ENCODE results near the gene FYCO1. TPM values are rescaled to one million over a fixed set of nuclear protein-coding genes. Genes with fewer than 3 reads are reported as not detected.

The FYCO1 gene
- total and polyA plus RNA-seq, 2 experiments from 2014 or later: 7.5 to 23.0 TPM

GRCh38 chr3:45965253-45965652 lies 30.4 kb downstream of the FYCO1 start:
- Histone ChIP-seq H3K4me3 (no peak overlapping the region), H3K27ac (no peak overlapping the region), H3K27me3 (no peaks in the 10 kb centered on the region), H2AFZ (no peak overlapping the region), H3K79me2 (no peaks in the 10 kb centered on the region), H4K20me1 (ENCODE audit: insufficient read depth, poor library complexity, severe bottlenecking) (no peaks in the 10 kb centered on the region), H3K9me2 (replicated peaks; ENCODE audit: insufficient read depth) (no peaks in the 10 kb centered on the region), H3K9me3 (ENCODE audit: low read depth) (no peaks in the 10 kb centered on the region), H3K4me1 (ENCODE audit: insufficient read depth) (no peaks in the 10 kb centered on the region), H3K4me2 (no peak overlapping the region), H3K36me3 (replicated peaks; ENCODE audit: insufficient read depth, low read depth) (no peaks in the 10 kb centered on the region)
- DNase-seq (ENCODE audit: low spot score): no peak
- TF ChIP-seq CTCF (IDR thresholded peaks at IDR 0.05; ENCODE audit: poor library complexity): no peak
- no peak for TF ChIP-seq EZH2 (IDR thresholded peaks at IDR 0.05; ENCODE audit: borderline replicate concordance)
- TF ChIP-seq EZH2phosphoT487 (IDR thresholded peaks at IDR 0.05; ENCODE audit: low read depth, severe bottlenecking, unreplicated experiment): no peak
- 87% methylated on average over 4 of the region's 4 CpGs for WGBS (ENCODE audit: low lambda C conversion rate, missing lambda C conversion rate)

GRCh38 chr3:45964139-45964538 lies 31.5 kb downstream of the FYCO1 start:
- DNase-seq (ENCODE audit: low spot score): no peak
- 97% methylated on average over 8 of the region's 8 CpGs for WGBS (ENCODE audit: low lambda C conversion rate, missing lambda C conversion rate)
- Histone ChIP-seq H3K27me3 (no peaks in the 10 kb centered on the region), H3K9me3 (ENCODE audit: low read depth) (no peaks in the 10 kb centered on the region), H3K4me2 (no peak overlapping the region), H3K9me2 (replicated peaks; ENCODE audit: insufficient read depth) (no peaks in the 10 kb centered on the region), H3K4me1 (ENCODE audit: insufficient read depth) (no peaks in the 10 kb centered on the region), H3K27ac (no peak overlapping the region), H3K79me2 (no peaks in the 10 kb centered on the region), H4K20me1 (ENCODE audit: insufficient read depth, poor library complexity, severe bottlenecking) (no peaks in the 10 kb centered on the region), H3K4me3 (no peak overlapping the region), H3K36me3 (replicated peaks; ENCODE audit: insufficient read depth, low read depth) (peaks cover 4% of the 10 kb centered on the region), H2AFZ (no peak overlapping the region)
- TF ChIP-seq EZH2 (IDR thresholded peaks at IDR 0.05; ENCODE audit: borderline replicate concordance) (no peak), EZH2phosphoT487 (IDR thresholded peaks at IDR 0.05; ENCODE audit: low read depth, severe bottlenecking, unreplicated experiment) (no peak), CTCF (IDR thresholded peaks at IDR 0.05; ENCODE audit: poor library complexity) (no peak)

GRCh38 chr3:45962033-45962432 lies 33.6 kb downstream of the FYCO1 start:
- TF ChIP-seq EZH2 (IDR thresholded peaks at IDR 0.05; ENCODE audit: borderline replicate concordance): no peak
- no peak for TF ChIP-seq EZH2phosphoT487 (IDR thresholded peaks at IDR 0.05; ENCODE audit: low read depth, severe bottlenecking, unreplicated experiment)
- TF ChIP-seq CTCF (IDR thresholded peaks at IDR 0.05; ENCODE audit: poor library complexity): no peak
- WGBS (ENCODE audit: low lambda C conversion rate, missing lambda C conversion rate): 88% methylated on average over 5 of the region's 5 CpGs
- H4K20me1 ChIP-seq (ENCODE audit: insufficient read depth, poor library complexity, severe bottlenecking): no peaks in the 10 kb centered on the region

GRCh38 chr3:45960289-45960688 lies 35.3 kb downstream of the FYCO1 start:
- 90% methylated on average over 2 of the region's 2 CpGs for WGBS (ENCODE audit: low lambda C conversion rate, missing lambda C conversion rate)

More at GRCh38 chr3:45962033-45962432, 33.6 kb downstream of the FYCO1 start:
- no peak overlapping the region for H3K27ac ChIP-seq
- H3K27me3 ChIP-seq: no peaks in the 10 kb centered on the region
- no peak for DNase-seq (ENCODE audit: low spot score)
- H3K9me2 ChIP-seq (replicated peaks; ENCODE audit: insufficient read depth): no peaks in the 10 kb centered on the region
- H3K4me1 ChIP-seq (ENCODE audit: insufficient read depth): no peaks in the 10 kb centered on the region
- no peaks in the 10 kb centered on the region for H3K79me2 ChIP-seq
- no peak overlapping the region for H3K4me2 ChIP-seq
- no peak overlapping the region for H2AFZ ChIP-seq
- no peak overlapping the region for H3K4me3 ChIP-seq
- H3K9me3 ChIP-seq (ENCODE audit: low read depth): no peaks in the 10 kb centered on the region
- peaks cover 4% of the 10 kb centered on the region for H3K36me3 ChIP-seq (replicated peaks; ENCODE audit: insufficient read depth, low read depth)

More at GRCh38 chr3:45960289-45960688, 35.3 kb downstream of the FYCO1 start:
- H3K4me1 ChIP-seq (ENCODE audit: insufficient read depth): no peaks in the 10 kb centered on the region
- peaks cover 4% of the 10 kb centered on the region for H3K36me3 ChIP-seq (replicated peaks; ENCODE audit: insufficient read depth, low read depth)
- no peaks in the 10 kb centered on the region for H3K9me2 ChIP-seq (replicated peaks; ENCODE audit: insufficient read depth)
- no peaks in the 10 kb centered on the region for H4K20me1 ChIP-seq (ENCODE audit: insufficient read depth, poor library complexity, severe bottlenecking)
- TF ChIP-seq EZH2phosphoT487 (IDR thresholded peaks at IDR 0.05; ENCODE audit: low read depth, severe bottlenecking, unreplicated experiment): no peak
- no peak for TF ChIP-seq EZH2 (IDR thresholded peaks at IDR 0.05; ENCODE audit: borderline replicate concordance)
- TF ChIP-seq CTCF (IDR thresholded peaks at IDR 0.05; ENCODE audit: poor library complexity): no peak
- no peak overlapping the region for H3K4me3 ChIP-seq
- no peak overlapping the region for H2AFZ ChIP-seq
- DNase-seq (ENCODE audit: low spot score): no peak
- H3K27ac ChIP-seq: no peak overlapping the region
- H3K4me2 ChIP-seq: no peak overlapping the region
- H3K27me3 ChIP-seq: no peaks in the 10 kb centered on the region
- no peaks in the 10 kb centered on the region for H3K79me2 ChIP-seq
- no peaks in the 10 kb centered on the region for H3K9me3 ChIP-seq (ENCODE audit: low read depth)

All from hepatocyte (in vitro differentiated cells).